ENCODE data around the gene KCNMA1.

The KCNMA1 gene

DNA sequence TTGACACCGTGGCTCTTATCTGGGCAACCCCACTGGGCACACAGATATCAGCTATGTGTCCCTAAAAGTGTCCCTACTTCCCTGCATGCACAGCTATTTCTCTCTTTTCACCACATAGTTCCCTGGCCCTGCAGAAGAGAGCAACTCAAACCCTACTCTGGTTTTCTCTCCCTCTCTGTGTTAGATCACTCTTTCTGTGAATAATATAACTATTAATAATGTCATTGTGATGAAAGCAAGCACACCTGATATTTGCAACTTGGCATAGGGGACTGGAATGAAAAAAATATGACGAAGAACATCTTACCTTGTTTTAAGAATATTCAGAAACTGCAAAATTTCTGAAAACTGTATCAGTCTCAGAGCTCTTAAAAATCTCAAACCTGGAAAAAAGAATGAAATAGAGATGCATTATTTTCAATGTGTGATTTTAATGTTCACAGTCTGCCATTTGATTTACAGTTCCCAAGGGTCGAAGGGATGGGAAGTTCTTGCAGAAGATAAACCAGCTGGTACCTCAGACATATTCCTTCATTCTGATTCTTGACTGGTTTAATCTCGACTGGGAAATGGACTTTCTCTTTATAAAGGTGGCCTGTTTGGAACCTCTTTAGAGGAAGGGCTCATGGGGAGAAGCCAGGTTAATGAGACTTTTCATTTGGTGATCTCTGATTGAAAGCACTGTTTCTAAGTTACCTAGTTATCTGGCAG, 516.8 kb downstream of the KCNMA1 start:
- DNase-seq = no peak

DNA sequence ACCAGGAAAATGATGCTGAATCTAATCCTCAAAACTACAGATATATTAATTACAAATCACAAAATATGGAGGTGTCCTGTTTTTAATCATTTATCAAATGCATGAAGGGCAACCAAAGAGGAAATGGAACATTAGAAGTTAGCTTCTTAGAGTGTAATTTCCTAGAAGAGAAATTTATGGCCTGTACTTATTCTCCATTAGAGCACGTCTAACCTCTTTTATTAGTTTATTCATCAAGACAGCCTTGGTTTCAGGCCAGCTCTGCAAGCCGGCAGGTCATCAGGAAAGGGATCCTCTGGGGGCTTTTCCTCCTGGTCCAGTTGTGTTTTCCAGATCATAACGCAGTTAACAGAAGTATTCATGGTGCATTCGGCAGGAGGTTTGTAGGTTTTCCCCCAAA, 517.6 kb downstream of the KCNMA1 start:
- DNase-seq = no peak

GRCh38 chr10:77118603-77119282, 518.9 kb downstream of the KCNMA1 start:
- no peak for DNase-seq

DNA sequence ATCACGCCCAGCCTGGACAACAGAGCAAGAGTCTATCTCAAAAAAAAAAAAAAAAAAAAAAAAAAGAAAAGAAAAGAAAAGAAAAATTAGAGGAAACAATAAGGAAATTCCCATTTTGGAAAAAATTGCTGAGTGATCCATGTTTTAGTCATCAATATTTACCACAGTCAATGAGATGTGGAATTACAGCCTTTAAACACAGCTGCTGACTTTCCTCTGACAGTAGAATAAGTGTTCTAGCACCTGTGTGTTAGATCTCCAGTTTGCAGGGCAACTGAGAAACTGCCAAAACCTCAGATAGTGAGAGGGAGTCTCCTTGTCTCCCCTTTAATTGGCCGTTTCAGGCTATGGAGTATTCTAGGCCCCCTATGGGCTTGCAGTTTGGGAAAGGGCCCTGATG, 520.1 kb downstream of the KCNMA1 start:
- no peak for DNase-seq

DNA sequence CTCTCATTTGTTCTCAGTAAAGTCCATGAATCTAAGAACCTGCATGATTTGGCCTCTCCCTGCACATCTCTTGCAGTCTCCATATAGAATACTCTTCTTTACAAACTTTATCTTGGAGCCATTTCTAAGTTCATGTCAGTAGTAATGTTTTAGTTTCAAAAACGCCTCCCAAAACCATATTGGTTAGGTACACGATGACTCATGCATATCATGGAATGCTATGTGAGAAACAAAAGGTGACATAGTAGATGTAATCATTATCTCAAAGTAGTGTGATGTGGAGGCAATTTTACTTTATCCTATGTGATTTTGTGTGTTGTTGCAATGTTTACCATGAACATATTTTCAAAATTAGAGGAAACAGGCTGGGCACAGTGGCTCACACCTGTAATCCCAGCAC, 520.7 kb downstream of the KCNMA1 start:
- DNase-seq = no peak

GRCh38 chr10:77114181-77114821, 523.3 kb downstream of the KCNMA1 start:
- DNase-seq = no peak

GRCh38 chr10:77111611-77112550, 525.7 kb downstream of the KCNMA1 start:
- peak; percentile 21 for DNase-seq

GRCh38 chr10:77110757-77111156, 526.9 kb downstream of the KCNMA1 start:
- no peak for DNase-seq

GRCh38 chr10:77109351-77109994, 528.1 kb downstream of the KCNMA1 start:
- no peak for DNase-seq

DNA sequence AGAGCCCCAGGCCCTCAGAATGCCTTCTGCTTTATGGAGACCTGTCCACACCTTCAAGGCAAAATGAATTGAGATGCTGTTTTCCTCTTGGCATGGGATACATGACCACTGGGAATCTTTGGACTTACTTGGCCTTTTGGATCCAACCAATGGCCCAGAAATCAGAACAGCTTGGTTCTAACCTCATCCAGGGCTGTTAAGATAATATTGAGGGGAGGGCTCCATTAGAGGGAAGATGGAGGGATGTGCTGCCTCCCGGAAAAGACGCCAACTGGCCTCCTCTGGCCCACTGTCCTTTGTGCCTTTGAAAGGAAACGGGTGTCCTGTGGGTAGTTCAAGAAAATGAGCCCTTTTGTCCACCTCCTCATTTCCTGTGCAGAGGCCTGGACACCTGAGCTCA, 530.9 kb downstream of the KCNMA1 start:
- DNase-seq = no peak

- no peak for DNase-seq
Measured at GRCh38 chr10:77105761-77106221, 531.8 kb downstream of the KCNMA1 start.

DNA sequence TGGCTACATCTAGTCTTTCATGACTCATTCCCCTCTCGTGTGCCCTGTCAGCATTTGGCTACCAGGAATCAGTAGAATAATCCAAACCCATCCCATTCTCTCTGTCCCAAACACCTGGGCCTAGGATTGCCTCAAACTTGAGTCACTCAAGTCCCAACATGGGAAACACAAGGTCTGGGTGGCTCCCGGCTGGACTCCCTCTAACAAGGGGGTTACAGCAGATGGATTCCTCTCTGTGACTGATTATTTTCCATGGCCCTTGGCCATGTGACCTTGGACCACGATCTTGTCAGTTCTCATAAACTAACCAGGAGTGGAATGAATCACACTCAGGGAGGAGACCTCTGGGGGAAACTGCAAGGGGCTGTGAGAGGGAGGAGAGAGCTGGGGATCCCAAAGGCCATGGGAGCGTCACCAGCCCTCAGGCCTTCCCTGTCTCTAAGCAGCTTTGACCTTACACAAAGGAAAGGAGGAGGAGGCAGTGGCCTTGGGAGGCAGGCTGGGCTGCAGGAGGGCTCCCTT, 533.1 kb downstream of the KCNMA1 start:
- no peak for DNase-seq

- no peak for DNase-seq
Measured at GRCh38 chr10:77103213-77103612, 534.4 kb downstream of the KCNMA1 start.

DNA sequence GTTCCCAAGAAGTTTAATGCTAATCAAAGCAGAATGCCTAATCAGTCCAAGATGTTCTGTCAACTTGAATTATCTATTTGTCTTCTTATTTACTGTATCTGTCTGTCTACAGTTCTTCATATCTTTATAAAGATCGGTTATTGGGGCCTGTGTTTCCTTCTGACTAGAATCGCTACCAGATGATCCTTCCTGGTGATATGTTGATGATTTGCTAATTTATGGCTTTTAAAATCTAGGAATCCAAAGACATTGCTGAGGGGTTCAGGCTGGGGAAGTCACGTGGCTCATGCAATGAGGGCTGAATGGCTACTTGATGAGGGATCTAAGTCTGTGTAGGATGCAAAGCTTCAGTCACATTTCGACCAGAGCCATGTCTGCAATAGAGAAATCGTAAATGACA, 536.3 kb downstream of the KCNMA1 start:
- DNase-seq = no peak

- no peak for DNase-seq
Measured at GRCh38 chr10:77099136-77099535, 538.5 kb downstream of the KCNMA1 start.

GRCh38 chr10:77097625-77098024, 540.0 kb downstream of the KCNMA1 start:
- DNase-seq = no peak

GRCh38 chr10:77093126-77093525, 544.5 kb downstream of the KCNMA1 start:
- DNase-seq = no peak

DNA sequence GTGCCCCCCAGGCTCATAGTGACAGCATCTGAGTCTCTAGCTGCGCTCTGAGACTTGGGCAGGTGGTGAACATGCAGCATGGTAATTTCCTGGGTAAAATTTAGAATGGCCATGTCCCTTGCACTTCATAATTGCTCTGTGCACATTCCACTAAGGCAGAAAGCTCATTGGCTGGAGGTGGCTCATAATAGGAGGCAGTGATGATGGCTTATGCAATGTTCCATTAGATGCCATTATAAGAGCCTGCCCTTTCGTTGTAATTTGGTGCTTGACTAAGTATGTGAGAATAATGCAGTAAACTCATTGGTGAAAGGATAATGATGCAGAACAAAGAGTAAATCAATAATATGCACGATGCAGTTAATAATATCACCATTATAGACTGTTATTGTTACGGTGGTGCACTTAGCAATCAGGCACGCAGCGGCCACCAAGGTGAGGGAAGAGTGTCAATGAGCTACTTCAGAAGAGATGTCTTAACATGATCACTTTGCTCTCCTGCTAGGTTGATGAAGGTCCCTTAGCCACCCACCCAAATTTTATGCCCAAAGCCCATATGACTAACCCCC, 545.9 kb downstream of the KCNMA1 start:
- DNase-seq = no peak

- peak; percentile 2 for DNase-seq
Measured at GRCh38 chr10:77090381-77091356, 546.9 kb downstream of the KCNMA1 start.

- DNase-seq = no peak
Measured at GRCh38 chr10:77087366-77087765, 550.2 kb downstream of the KCNMA1 start.

GRCh38 chr10:77086081-77086480, 551.5 kb downstream of the KCNMA1 start:
- DNase-seq = no peak

Data from NCI-H526 treated with DMSO at 0.1 percent for 48 hours (cell line).